Large intestine (tissue), 12 donors: ENCODE data around the gene RP9. TPM values are rescaled to one million over a fixed set of nuclear protein-coding genes. Genes with fewer than 3 reads are reported as not detected.

Source experiments
- DNase-seq, 2 donors: peaks; one replicate each; pipeline versions ENCODE4 v3.0.0 to v3.0.0-alpha.2; 2013
- H3K27ac ChIP-seq: one replicate; pipeline ENCODE4 v1.5.1; 2013; ENCODE audit warnings: low read length
- H3K27me3 ChIP-seq: 2 replicates; pipeline ENCODE4 v1.6.1; 2013; ENCODE audit warnings: low read length; ENCODE audit not compliant: control insufficient read depth, insufficient read depth
- H3K36me3 ChIP-seq: 2 replicates; pipeline ENCODE4 v1.6.1; 2013; ENCODE audit warnings: low read length; ENCODE audit not compliant: control insufficient read depth, insufficient read depth
- H3K4me1 ChIP-seq: one replicate; pipeline ENCODE4 v1.6.1; 2013; ENCODE audit warnings: low read length; ENCODE audit not compliant: control insufficient read depth, insufficient read depth
- H3K4me3 ChIP-seq: one replicate; pipeline ENCODE4 v1.5.1; 2013; ENCODE audit warnings: low read length
- H3K9me3 ChIP-seq: one replicate; pipeline ENCODE4 v1.6.1; 2013; ENCODE audit warnings: mild to moderate bottlenecking, low read depth, low read length, moderate library complexity; ENCODE audit not compliant: control insufficient read depth
- WGBS: methylation state at CpG from one replicate; pipeline ENCODE4 v1.1.5; 2013; ENCODE audit warnings: low lambda C conversion rate; ENCODE audit not compliant: insufficient coverage; 5-methylcytosine and 5-hydroxymethylcytosine counted together
- long read RNA-seq, 11 donors: transcript quantifications; one replicate each; lab custom pipeline, GENCODE V29; 2026
- polyA plus RNA-seq: library from polyadenylated mRNA; unstranded; fragments of 120-200 nt; gene quantifications from one replicate; pipeline ENCODE4 v1.2.1, GENCODE V29; 2013

The RP9 gene
- 19.3 TPM for polyA plus RNA-seq
- long read RNA-seq, donor 1, transcript RP9-201 (6 exons, 1,121 nt): major isoform, 6 of 6 reads
- long read RNA-seq, donor 1, partial matches to known transcripts: 0 of 6 reads
- long read RNA-seq, donor 1, other reads (novel, unspliced or antisense): 0 of 6 reads
- long read RNA-seq, donor 2, transcript RP9-201 (6 exons, 1,121 nt): major isoform, 10 of 11 reads
- long read RNA-seq, donor 2, partial matches to known transcripts: 0 of 11 reads
- long read RNA-seq, donor 2, other reads (novel, unspliced or antisense): 0 of 11 reads
- long read RNA-seq, donor 3, transcript RP9-201 (6 exons, 1,121 nt): major isoform, 25 of 28 reads
- long read RNA-seq, donor 3, partial matches to known transcripts: 0 of 28 reads
- long read RNA-seq, donor 3, other reads (novel, unspliced or antisense): 0 of 28 reads
- long read RNA-seq, donor 4, partial matches to known transcripts: 0 of 1 reads
- long read RNA-seq, donor 4, other reads (novel, unspliced or antisense): 0 of 1 reads
- long read RNA-seq, donor 5, transcript RP9-201 (6 exons, 1,121 nt): major isoform, 10 of 10 reads
- long read RNA-seq, donor 5, partial matches to known transcripts: 0 of 10 reads
- long read RNA-seq, donor 5, other reads (novel, unspliced or antisense): 0 of 10 reads
- long read RNA-seq, donor 6, transcript RP9-201 (6 exons, 1,121 nt): major isoform, 28 of 30 reads
- long read RNA-seq, donor 6, partial matches to known transcripts: 0 of 30 reads
- long read RNA-seq, donor 6, other reads (novel, unspliced or antisense): 0 of 30 reads
- long read RNA-seq, donor 7, partial matches to known transcripts: 0 of 3 reads
- long read RNA-seq, donor 7, other reads (novel, unspliced or antisense): 0 of 3 reads
- long read RNA-seq, donor 8, transcript RP9-201 (6 exons, 1,121 nt): major isoform, 14 of 22 reads
- long read RNA-seq, donor 8, partial matches to known transcripts: 7 of 22 reads
- long read RNA-seq, donor 8, other reads (novel, unspliced or antisense): 0 of 22 reads
- long read RNA-seq, donor 9, transcript RP9-201 (6 exons, 1,121 nt): major isoform, 9 of 9 reads
- long read RNA-seq, donor 9, partial matches to known transcripts: 0 of 9 reads
- long read RNA-seq, donor 9, other reads (novel, unspliced or antisense): 0 of 9 reads
- long read RNA-seq, donor 10, transcript RP9-201 (6 exons, 1,121 nt): major isoform, 17 of 18 reads
- long read RNA-seq, donor 10, partial matches to known transcripts: 0 of 18 reads
- long read RNA-seq, donor 10, other reads (novel, unspliced or antisense): 0 of 18 reads
- long read RNA-seq, donor 11, transcript RP9-201 (6 exons, 1,121 nt): major isoform, 13 of 13 reads
- long read RNA-seq, donor 11, partial matches to known transcripts: 0 of 13 reads
- long read RNA-seq, donor 11, other reads (novel, unspliced or antisense): 0 of 13 reads

GRCh38 chr7:33109005-33109757, at the start of gene RP9:
RP9 (minus strand) TSS chr7:33109404; CDS start chr7:33109372, 32 bp downstream.
- Histone ChIP-seq H3K27me3 (no peaks in the 10 kb centered on the region), H3K27ac (peak within 1 kb of the TSS; percentile 62), H3K36me3 (no peaks in the 10 kb centered on the region), H3K9me3 (no peaks in the 10 kb centered on the region), H3K4me3 (peak within 1 kb of the TSS; percentile 67), H3K4me1 (peaks cover 5% of the 10 kb centered on the region)
- no CpG with 5 or more reads among the region's 100 CpGs for WGBS
- peak; percentile 68 to 86 for DNase-seq

GRCh38 chr7:33157781-33158180, 48.6 kb upstream of the RP9 start:
- Histone ChIP-seq H3K27ac (no peak overlapping the region), H3K4me3 (no peak overlapping the region), H3K36me3 (peaks cover 2% of the 10 kb centered on the region), H3K27me3 (no peaks in the 10 kb centered on the region), H3K9me3 (no peaks in the 10 kb centered on the region), H3K4me1 (no peaks in the 10 kb centered on the region)
- no peak for DNase-seq
- WGBS: no CpG with 5 or more reads among the region's 2 CpGs

GRCh38 chr7:33157311-33157710, 48.1 kb upstream of the RP9 start:
- H3K4me3 ChIP-seq: no peak overlapping the region
- H3K4me1 ChIP-seq: no peaks in the 10 kb centered on the region
- H3K36me3 ChIP-seq: peaks cover 2% of the 10 kb centered on the region
- no peak for DNase-seq
- H3K27me3 ChIP-seq: no peaks in the 10 kb centered on the region
- WGBS: no CpG with 5 or more reads among the region's 1 CpG
- H3K27ac ChIP-seq: no peak overlapping the region
- H3K9me3 ChIP-seq: no peaks in the 10 kb centered on the region

GRCh38 chr7:33156441-33156840, 47.2 kb upstream of the RP9 start:
- no peak for DNase-seq
- H3K36me3 ChIP-seq: peaks cover 2% of the 10 kb centered on the region
- WGBS: no CpG with 5 or more reads among the region's 2 CpGs
- H3K27me3 ChIP-seq: no peaks in the 10 kb centered on the region
- no peak overlapping the region for H3K27ac ChIP-seq
- H3K4me1 ChIP-seq: no peaks in the 10 kb centered on the region
- H3K9me3 ChIP-seq: no peaks in the 10 kb centered on the region
- H3K4me3 ChIP-seq: no peak overlapping the region

- 67% methylated on average over 1 of the region's 2 CpGs for WGBS
- DNase-seq: no peak
- no peak overlapping the region for H3K27ac ChIP-seq
- no peak overlapping the region for H3K4me3 ChIP-seq
- H3K4me1 ChIP-seq: no peaks in the 10 kb centered on the region
- no peaks in the 10 kb centered on the region for H3K27me3 ChIP-seq
- peaks cover 2% of the 10 kb centered on the region for H3K36me3 ChIP-seq
- no peaks in the 10 kb centered on the region for H3K9me3 ChIP-seq
Measured at GRCh38 chr7:33155811-33156210, 46.6 kb upstream of the RP9 start.

GRCh38 chr7:33152087-33152486, 42.9 kb upstream of the RP9 start:
- no CpG with 5 or more reads among the region's 3 CpGs for WGBS
- Histone ChIP-seq H3K27me3 (no peaks in the 10 kb centered on the region), H3K27ac (no peak overlapping the region)

GRCh38 chr7:33145156-33145555, 36.0 kb upstream of the RP9 start:
- Histone ChIP-seq H3K4me1 (no peaks in the 10 kb centered on the region), H3K36me3 (no peaks in the 10 kb centered on the region), H3K27me3 (no peaks in the 10 kb centered on the region), H3K4me3 (no peak overlapping the region), H3K9me3 (no peaks in the 10 kb centered on the region), H3K27ac (no peak overlapping the region)
- no CpG with 5 or more reads among the region's 5 CpGs for WGBS
- DNase-seq: peak; percentile 44 to 70

More at GRCh38 chr7:33152087-33152486, 42.9 kb upstream of the RP9 start:
- Histone ChIP-seq H3K36me3 (peaks cover 2% of the 10 kb centered on the region), H3K4me3 (no peak overlapping the region), H3K9me3 (no peaks in the 10 kb centered on the region), H3K4me1 (no peaks in the 10 kb centered on the region)
- DNase-seq: no peak

- Histone ChIP-seq H3K4me3 (no peak overlapping the region), H3K27me3 (no peaks in the 10 kb centered on the region), H3K27ac (no peak overlapping the region), H3K36me3 (no peaks in the 10 kb centered on the region), H3K9me3 (no peaks in the 10 kb centered on the region), H3K4me1 (no peaks in the 10 kb centered on the region)
- no peak for DNase-seq
- 100% methylated on average over 1 of the region's 4 CpGs for WGBS
Measured at GRCh38 chr7:33143996-33144718, 35.0 kb upstream of the RP9 start.

GRCh38 chr7:33142585-33142984, 33.4 kb upstream of the RP9 start:
- Histone ChIP-seq H3K27ac (no peak overlapping the region), H3K36me3 (no peaks in the 10 kb centered on the region), H3K27me3 (no peaks in the 10 kb centered on the region), H3K4me1 (no peaks in the 10 kb centered on the region), H3K9me3 (no peaks in the 10 kb centered on the region), H3K4me3 (no peak overlapping the region)
- no peak for DNase-seq
- 100% methylated on average over 1 of the region's 1 CpG for WGBS
